KOPT-K1 (cell line): ENCODE results near the gene NFKB1.

Experiments
- H3K27ac ChIP-seq: fragments of 200-600 bp; sonication (generic); 2 replicates; pipeline ENCODE4 v1.5.1; 2016; ENCODE audit warnings: antibody characterized with exemption, mild to moderate bottlenecking, low read depth, low read length; ENCODE audit not compliant: poor library complexity, severe bottlenecking
- H3K36me3 ChIP-seq: fragments of 200-600 bp; sonication (generic); 2 replicates; pipeline ENCODE4 v1.5.1; 2017; ENCODE audit warnings: antibody characterized with exemption, mild to moderate bottlenecking, low read length, moderate library complexity; ENCODE audit not compliant: insufficient read depth
- H3K9me3 ChIP-seq: fragments of 200-600 bp; sonication (generic); 2 replicates; pipeline ENCODE4 v1.5.1; 2017; ENCODE audit warnings: antibody characterized with exemption, low read length, mild to moderate bottlenecking; ENCODE audit not compliant: insufficient read depth, poor library complexity, severe bottlenecking

NFKB1 gene

DNA sequence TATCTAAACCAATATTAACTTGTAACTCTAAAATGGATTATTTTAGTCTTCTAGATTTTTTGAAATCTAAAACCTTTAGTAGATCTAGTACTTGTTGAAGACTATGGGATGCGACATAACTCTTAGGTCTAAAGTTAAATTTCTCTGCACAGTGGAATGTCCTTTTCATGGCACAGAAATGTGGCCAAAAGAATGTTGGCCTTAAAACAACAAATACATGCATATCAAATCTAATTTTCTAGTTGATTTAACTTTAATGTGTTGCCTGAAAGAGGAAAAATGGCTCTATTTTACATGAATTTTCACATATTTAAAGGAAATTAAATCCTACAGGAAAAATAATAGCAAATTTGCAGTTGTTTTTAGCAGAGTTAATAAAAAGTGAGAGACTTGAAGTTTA is 30.3 kb downstream of the NFKB1 start:
- Histone ChIP-seq H3K9me3 (no peaks in the 10 kb centered on the region), H3K27ac (no peak overlapping the region), H3K36me3 (no peaks in the 10 kb centered on the region)

DNA sequence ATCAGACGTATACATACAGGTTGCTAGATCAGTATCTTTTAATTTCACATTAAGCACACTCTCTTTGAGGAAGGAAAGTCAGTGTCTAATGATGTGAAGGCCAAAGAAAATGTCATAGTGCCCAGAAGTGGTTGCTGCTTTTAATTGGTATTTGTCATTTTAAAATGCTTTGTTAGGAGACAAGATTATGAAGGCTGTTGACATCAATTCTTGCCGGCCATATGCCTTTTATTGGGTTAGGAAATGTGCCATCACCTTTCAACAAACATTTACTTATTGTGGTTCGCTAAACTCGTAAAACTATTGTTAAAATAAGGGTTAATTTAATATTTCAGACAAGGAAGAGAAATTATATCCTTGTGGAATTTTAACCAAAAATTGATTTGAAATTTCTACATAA is 32.2 kb downstream of the NFKB1 start:
- H3K27ac ChIP-seq, result no peak overlapping the region
- H3K36me3 ChIP-seq, result no peaks in the 10 kb centered on the region
- no peaks in the 10 kb centered on the region for H3K9me3 ChIP-seq

DNA sequence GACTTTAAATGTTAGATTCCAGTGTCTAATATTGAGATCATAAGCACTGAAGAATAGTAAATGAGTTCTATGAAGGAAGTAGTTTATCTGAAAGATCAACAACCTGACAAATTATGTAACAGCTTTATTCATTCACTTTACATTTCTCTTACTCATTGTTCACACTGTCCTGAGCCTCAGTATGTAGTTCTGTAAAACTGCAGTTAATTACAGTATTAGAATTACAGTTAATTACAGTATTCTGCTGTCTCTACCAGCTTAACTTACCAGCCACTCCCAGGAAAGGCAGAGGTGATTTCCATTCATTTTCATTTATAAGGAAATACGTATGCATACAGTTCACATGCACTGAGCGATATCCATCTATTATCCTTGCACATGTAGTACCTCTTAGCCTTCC is 32.7 kb downstream of the NFKB1 start:
- Histone ChIP-seq H3K36me3 (no peaks in the 10 kb centered on the region), H3K27ac (no peak overlapping the region), H3K9me3 (no peaks in the 10 kb centered on the region)

- Histone ChIP-seq H3K27ac (no peak overlapping the region), H3K36me3 (no peaks in the 10 kb centered on the region), H3K9me3 (no peaks in the 10 kb centered on the region)
Observed at GRCh38 chr4:102534845-102535244, 33.7 kb downstream of the NFKB1 start.

GRCh38 chr4:102535398-102536082 is 34.4 kb downstream of the NFKB1 start:
- H3K36me3 ChIP-seq, result no peaks in the 10 kb centered on the region
- no peak overlapping the region for H3K27ac ChIP-seq
- no peaks in the 10 kb centered on the region for H3K9me3 ChIP-seq

- Histone ChIP-seq H3K36me3 (no peaks in the 10 kb centered on the region), H3K9me3 (no peaks in the 10 kb centered on the region), H3K27ac (no peak overlapping the region)
Observed at GRCh38 chr4:102536768-102537167, 35.6 kb downstream of the NFKB1 start.

- no peaks in the 10 kb centered on the region for H3K9me3 ChIP-seq
- no peak overlapping the region for H3K27ac ChIP-seq
- no peaks in the 10 kb centered on the region for H3K36me3 ChIP-seq
Observed at GRCh38 chr4:102537269-102537668, 36.1 kb downstream of the NFKB1 start.

GRCh38 chr4:102541697-102542096 is 40.5 kb downstream of the NFKB1 start:
- Histone ChIP-seq H3K36me3 (no peaks in the 10 kb centered on the region), H3K27ac (peak overlapping the region; percentile 15), H3K9me3 (no peaks in the 10 kb centered on the region)

- no peak overlapping the region for H3K27ac ChIP-seq
- H3K9me3 ChIP-seq, result no peaks in the 10 kb centered on the region
- no peaks in the 10 kb centered on the region for H3K36me3 ChIP-seq
Observed at GRCh38 chr4:102543030-102543928, 42.1 kb downstream of the NFKB1 start.

DNA sequence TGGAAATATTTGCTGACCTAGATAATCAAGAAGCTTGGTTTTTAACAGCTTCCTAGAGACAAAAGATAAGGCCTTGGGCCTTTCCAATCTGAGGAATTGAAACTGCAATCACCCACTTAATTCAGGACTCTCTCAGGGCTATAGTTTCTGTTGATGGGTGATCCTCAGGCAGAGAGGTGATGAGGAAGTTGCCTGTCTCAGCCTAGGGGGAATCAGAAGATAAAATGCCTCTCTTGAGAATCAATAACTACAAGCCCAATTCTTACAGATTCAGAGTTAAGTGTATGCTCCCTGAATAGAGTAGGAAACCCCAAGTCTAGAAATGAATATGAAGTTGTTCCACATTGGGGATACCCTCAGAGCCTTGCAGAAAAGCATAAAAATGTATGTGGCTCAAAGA is 45.5 kb downstream of the NFKB1 start:
- H3K9me3 ChIP-seq, result no peaks in the 10 kb centered on the region
- no peak overlapping the region for H3K27ac ChIP-seq
- no peaks in the 10 kb centered on the region for H3K36me3 ChIP-seq

DNA sequence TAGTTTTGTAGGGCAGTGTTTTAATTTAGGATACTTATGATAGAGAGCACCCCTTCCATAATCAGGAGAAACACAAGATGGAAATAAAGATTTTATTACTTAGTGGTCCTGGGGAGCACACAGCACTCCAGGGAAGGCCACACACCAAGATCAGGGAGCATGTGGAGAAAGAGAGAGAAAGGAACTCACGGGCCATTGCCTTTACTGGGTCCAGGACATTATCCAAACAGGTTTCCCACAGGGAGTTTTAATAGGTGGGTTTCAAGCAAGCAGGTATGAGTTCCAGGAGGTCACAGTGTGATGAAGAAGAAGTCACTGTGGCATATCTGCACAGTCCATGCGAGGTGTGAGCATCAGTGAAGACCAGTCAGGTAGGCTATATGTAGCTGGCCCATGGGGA is 46.8 kb downstream of the NFKB1 start:
- Histone ChIP-seq H3K27ac (no peak overlapping the region), H3K36me3 (no peaks in the 10 kb centered on the region), H3K9me3 (no peaks in the 10 kb centered on the region)

GRCh38 chr4:102551958-102552565 is 50.9 kb downstream of the NFKB1 start:
- no peaks in the 10 kb centered on the region for H3K9me3 ChIP-seq
- no peaks in the 10 kb centered on the region for H3K36me3 ChIP-seq
- H3K27ac ChIP-seq, result no peak overlapping the region

- no peaks in the 10 kb centered on the region for H3K36me3 ChIP-seq
- no peaks in the 10 kb centered on the region for H3K9me3 ChIP-seq
- no peak overlapping the region for H3K27ac ChIP-seq
Observed at GRCh38 chr4:102552781-102553180, 51.6 kb downstream of the NFKB1 start.

DNA sequence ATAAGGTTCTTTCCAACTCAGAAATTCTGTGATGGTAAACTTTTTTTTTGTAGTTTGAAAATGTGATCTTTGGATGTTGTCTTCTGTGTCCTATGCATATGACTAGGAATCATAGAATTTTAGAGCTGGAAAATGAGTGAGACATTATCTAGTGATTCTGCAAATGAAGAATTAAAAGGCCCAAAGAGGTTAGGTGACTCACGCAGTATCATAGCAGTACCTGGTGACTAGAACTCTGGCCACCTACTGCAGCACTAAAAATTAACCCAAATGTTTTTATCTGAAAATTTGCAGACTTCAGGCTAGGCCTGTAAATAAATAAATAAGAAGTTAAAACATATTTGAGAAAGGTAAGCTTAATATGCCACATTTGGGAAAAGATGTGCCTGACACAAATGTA is 52.8 kb downstream of the NFKB1 start:
- Histone ChIP-seq H3K9me3 (no peaks in the 10 kb centered on the region), H3K27ac (no peak overlapping the region), H3K36me3 (no peaks in the 10 kb centered on the region)

DNA sequence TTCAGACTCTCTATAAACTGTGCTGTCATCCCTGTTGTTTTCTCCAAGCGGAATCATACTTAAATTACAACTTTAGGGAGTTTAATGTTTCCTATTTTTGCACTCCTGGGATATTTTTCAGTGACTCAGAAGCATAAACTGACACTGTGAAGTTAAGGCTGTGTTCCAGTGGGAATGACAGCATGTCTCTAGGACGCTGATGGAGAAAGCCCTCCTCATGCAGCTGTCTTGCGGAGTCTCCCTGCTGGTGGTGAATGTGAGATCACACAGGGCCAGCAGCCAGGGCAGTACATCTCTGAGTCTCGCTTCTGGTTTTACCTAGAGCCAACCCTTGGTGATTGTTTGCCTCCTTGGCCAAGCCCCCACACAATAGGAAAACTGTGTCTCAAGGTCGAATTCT is 53.3 kb downstream of the NFKB1 start:
- Histone ChIP-seq H3K27ac (no peak overlapping the region), H3K9me3 (no peaks in the 10 kb centered on the region), H3K36me3 (no peaks in the 10 kb centered on the region)
